Measurements from ENCODE around the gene PSMD1.
A peak's percentile ranks its signal among the peaks of the same experiment; 100 is the strongest.

PSMD1 gene

GRCh38 chr2:231198291-231199173, 141.9 kb downstream of the PSMD1 start, which contains the start of gene ARMC9:
Gene ARMC9, plus strand, starts transcription at chr2:231198631. Its CDS starts 7,608 bp downstream, at chr2:231206239.
- H3K4me3 ChIP-seq (ENCODE audit: low read length): peak within 1 kb of the TSS; percentile 98
- DNase-seq (ENCODE audit: low read depth): peak; percentile 50
- TF ChIP-seq CTCF (conservative IDR thresholded peaks at IDR 0.05; ENCODE audit: low read length): no peak

DNA sequence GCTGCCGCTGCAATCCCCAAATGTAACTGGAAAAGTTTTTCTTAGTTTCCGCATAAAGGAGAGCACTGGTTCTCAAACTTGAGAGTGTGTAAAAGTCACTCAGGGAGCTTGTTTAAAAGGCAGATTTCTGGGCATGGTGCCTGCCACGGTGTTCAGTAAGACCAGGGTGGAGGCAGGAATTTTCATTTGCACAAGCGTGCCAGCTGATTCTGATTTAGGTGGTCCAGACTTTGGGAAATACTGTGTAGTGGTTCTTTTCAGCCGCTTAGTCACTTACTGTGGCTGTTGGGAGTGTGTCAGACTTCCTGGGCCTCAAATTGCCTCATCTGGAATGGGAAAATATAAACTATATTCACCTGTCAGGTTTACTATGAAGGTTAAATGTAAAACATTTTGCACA, 142.6 kb downstream of the PSMD1 start:
- H3K4me3 ChIP-seq (ENCODE audit: low read length): peak overlapping the region; percentile 98

DNA sequence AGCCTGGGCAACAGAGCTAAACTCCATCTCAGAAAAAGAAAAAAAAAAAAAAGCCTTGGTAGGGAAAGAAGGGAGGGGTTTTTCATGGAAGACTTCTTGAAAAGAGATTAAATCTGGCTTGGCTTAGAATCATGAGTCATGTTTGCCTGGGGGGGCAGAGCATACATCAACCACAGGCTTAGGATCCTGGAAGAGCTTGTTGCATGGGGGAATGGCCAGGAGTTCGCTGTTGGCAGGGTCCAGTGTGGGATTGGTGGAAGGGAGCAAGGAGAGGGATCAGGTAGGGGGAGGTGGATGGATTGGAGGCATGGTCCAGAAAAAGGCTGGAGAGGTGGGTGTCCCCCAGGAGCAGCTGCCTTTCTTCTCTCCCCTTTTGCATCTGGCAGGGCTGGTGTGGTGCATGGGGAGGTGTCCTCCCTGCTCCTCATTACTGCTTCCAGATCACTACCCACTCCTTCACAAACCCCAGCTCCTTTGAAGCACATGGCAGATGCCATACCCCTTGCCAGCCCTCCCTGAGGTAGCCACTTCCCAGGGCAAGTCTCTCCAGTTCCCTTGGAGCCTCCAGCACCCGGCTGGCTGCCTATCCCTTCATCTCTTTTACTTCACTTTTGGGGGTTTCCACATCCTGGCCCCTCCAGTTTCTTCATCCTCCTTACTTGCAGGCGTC, 144.3 kb downstream of the PSMD1 start:
- no peak for TF ChIP-seq CTCF (conservative IDR thresholded peaks at IDR 0.05; ENCODE audit: low read length)
- peak; percentile 58 for DNase-seq (ENCODE audit: low read depth)
- peak overlapping the region; percentile 36 for H3K4me3 ChIP-seq (ENCODE audit: low read length)

More for the DNA sequence above, 142.6 kb downstream of the PSMD1 start:
- DNase-seq (ENCODE audit: low read depth): peak; percentile 77
- TF ChIP-seq CTCF (conservative IDR thresholded peaks at IDR 0.05; ENCODE audit: low read length): no peak

- H3K4me3 ChIP-seq (ENCODE audit: low read length): no peak overlapping the region
- DNase-seq (ENCODE audit: low read depth): no peak
- no peak for TF ChIP-seq CTCF (conservative IDR thresholded peaks at IDR 0.05; ENCODE audit: low read length)
These were observed 144.8 kb downstream of the PSMD1 start for GRCh38 chr2:231201475-231201814.

DNA sequence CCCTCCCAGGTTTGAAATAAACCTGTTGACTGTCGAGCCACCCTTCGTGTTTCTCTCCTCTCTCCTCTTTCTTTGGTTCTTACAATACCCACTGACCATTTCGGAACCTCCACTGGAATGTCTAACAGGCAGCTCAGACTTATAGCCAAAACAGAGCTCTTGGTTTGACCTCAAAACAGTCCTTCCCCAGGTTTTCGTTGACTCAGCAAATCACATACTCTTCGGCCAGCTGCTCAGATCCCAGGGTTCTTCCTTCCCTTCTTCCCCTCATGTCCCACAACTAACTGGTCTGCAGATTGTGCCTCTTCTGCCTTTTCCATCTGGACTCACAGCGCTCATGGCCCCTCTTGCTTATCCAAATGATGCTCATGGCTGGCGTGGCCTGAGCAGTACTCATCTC, 146.4 kb downstream of the PSMD1 start:
- no peak overlapping the region for H3K4me3 ChIP-seq (ENCODE audit: low read length)
- no peak for DNase-seq (ENCODE audit: low read depth)

DNA sequence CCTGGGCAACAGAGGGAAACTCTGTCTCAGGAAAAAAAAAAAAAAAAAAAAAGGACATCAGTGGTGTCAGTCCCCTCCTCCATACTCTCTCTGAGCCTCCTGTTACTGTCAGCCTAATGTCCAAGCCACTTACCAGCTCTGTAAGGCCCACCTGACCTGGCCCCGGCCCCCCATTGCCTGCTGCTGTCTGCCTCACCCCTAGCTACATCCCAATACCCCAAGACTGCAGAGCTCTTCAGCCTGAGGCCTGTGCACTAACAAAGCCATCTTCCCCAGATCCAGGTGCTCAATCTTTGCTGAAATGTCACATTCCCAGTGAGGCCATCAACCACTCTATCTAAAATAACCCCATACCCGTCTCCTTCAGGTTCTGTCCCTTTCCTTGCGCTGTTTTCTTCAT, 147.5 kb downstream of the PSMD1 start:
- H3K4me3 ChIP-seq (ENCODE audit: low read length): no peak overlapping the region
- DNase-seq (ENCODE audit: low read depth): no peak
- no peak for TF ChIP-seq CTCF (conservative IDR thresholded peaks at IDR 0.05; ENCODE audit: low read length)

More for the DNA sequence above, 146.4 kb downstream of the PSMD1 start:
- TF ChIP-seq CTCF (conservative IDR thresholded peaks at IDR 0.05; ENCODE audit: low read length): no peak

Data from AG10803 (cell line).